GF-D8 (cell line): ENCODE measurements around the gene PLSCR4.
"Not testable (repeated sequence)": the region's sequence is repeated elsewhere in the genome, so short reads cannot be mapped to it uniquely, and the experiment has no call there.

ENCODE experiments used
- DNase-seq: peaks from one replicate; lab custom pipeline; 2025; lab: John Stamatoyannopoulos, UW

PLSCR4 gene, protein sequence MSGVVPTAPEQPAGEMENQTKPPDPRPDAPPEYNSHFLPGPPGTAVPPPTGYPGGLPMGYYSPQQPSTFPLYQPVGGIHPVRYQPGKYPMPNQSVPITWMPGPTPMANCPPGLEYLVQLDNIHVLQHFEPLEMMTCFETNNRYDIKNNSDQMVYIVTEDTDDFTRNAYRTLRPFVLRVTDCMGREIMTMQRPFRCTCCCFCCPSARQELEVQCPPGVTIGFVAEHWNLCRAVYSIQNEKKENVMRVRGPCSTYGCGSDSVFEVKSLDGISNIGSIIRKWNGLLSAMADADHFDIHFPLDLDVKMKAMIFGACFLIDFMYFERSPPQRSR

GRCh38 chr3:146250449-146251382 lies at the start of gene PLSCR4:
Gene PLSCR4 (minus strand): TSS chr3:146251105. CDS start chr3:146222071, 29,034 bp downstream.
- DNase-seq: no peak

DNA sequence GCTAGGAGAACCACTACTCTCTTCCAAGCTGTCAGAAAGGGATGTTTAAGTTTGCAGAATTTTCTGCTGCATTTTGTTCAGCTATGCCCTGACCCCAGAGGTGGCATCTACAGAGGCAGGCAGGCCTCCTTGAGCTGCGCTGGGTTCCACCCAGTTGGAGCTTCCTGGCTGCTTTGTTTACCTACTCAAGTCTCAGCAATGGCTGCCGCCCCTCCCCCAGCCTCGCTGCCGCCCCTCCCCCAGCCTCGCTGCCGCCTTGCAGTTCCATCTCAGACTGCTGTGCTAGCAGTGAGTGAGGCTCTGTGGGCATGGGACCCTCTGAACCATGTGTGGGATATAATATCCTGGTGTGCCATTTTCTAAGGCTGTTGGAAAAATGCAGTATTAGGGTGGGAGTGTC lies 42.5 kb upstream of the PLSCR4 start:
- DNase-seq: not testable (repeated sequence)

- no peak for DNase-seq
These were observed 33.0 kb upstream of the PLSCR4 start for GRCh38 chr3:146283781-146284445.

DNA sequence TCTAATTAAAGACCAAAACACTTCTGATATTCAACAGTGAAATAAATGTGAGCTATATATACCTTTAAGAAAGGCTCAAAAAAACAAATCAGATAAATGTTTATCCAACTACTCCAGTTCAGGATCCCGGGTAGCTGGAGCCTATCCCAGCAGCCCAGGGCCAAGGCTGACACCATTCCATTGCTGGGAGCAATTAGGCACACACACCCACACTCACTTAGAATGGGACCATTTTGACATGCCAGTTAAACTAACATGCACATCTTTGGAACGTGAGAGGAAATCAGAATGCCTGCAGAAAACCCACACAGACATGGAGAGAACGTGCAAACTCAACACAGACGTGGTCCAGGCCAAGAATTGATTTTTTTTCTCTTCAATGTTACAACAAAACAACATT lies 30.0 kb upstream of the PLSCR4 start:
- DNase-seq: no peak

- DNase-seq: no peak
These were observed 29.0 kb upstream of the PLSCR4 start for GRCh38 chr3:146279951-146280350.

GRCh38 chr3:146279013-146279412 lies 28.1 kb upstream of the PLSCR4 start:
- no peak for DNase-seq

- no peak for DNase-seq
These were observed 27.2 kb upstream of the PLSCR4 start for GRCh38 chr3:146277953-146278631.

DNA sequence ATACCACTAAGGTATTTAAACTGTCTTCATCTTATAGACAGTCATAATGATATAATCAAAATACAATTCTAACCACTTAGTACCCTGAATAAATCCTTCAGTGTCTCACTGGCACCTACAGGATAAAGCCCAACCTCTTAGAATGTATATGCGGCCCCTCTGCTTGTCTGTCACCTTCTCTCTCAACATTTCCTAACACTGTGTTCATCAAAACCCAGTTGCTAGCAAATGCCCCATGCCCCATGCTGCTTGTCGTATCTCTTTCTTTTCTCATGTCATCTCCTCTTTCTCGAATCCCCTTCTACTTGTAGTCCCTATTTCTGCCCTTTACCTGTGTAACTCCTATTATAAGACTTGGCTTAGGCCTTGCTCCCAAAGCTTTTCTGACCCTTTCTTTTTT lies 24.6 kb upstream of the PLSCR4 start:
- no peak for DNase-seq

- DNase-seq: no peak
These were observed 23.9 kb upstream of the PLSCR4 start for GRCh38 chr3:146274833-146275232.

GRCh38 chr3:146273721-146274407 lies 23.0 kb upstream of the PLSCR4 start:
- DNase-seq: no peak

- no peak for DNase-seq
These were observed 20.3 kb upstream of the PLSCR4 start for GRCh38 chr3:146271180-146271579.

GRCh38 chr3:146269271-146269670 lies 18.4 kb upstream of the PLSCR4 start:
- no peak for DNase-seq

DNA sequence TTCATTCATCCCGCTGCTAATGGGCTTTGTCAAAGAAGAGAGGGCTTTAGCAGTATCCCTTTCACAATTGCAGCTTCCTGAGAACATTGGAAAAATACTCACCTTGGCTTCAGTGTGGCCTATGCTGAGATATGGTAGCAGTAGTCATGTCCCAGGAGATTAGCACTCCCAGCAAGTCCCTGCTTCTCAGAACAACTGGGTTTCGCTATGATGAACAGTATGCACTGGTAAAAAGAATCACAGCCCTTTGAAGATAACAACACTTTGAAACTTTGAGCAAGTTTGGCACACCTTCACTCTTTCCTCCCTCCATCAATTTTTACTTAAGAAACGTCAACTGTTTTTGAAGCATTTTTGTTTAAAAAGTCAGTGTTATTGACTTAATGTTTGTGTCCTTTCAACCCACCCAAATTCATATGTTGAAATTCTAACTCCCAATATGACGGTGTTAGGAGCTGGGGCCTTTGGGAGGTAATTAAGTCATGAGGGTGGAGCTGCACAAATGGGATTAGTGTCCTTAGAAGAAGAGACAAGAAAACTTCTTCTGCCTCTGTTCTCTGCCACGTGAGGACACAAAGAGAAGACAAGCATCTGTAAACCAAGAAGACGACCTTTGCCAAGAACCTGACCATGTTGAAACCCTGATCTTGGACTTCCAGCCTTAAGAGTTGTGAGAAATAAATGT lies 17.8 kb upstream of the PLSCR4 start:
- no peak for DNase-seq

GRCh38 chr3:146265720-146266119 lies 14.8 kb upstream of the PLSCR4 start:
- DNase-seq: no peak

DNA sequence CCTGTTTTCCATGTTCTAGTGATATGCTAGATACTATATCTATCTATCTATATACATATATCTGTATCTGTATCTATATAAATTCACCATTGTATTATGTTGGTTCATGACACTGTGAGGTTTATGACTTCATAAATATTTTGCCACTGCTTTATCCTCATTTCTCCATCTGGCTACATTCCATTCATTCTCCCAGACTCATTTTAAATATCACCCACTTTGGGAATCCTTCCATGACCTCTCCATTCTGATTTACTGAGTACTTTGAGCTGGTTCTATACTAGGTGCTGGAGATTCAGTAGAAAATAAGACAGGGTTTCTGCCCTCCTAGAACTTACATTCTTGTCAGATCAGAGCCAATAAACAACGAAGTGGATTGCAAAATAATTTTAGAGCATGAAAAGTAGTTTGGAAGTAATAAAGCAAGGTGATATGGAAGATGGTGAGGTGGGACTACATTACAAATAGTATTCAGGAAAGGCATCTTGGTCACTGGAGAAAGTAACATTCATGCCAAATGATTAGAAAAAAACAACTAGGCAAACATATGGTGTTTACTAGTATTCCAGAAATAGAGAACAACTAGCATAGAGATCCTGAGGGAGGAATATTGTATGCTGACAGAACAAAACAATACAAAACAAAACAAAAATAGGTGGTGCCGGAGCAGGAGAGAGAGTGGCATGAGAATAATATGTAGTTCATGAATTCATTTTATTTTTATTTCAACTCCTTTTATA lies 11.6 kb upstream of the PLSCR4 start:
- no peak for DNase-seq

DNA sequence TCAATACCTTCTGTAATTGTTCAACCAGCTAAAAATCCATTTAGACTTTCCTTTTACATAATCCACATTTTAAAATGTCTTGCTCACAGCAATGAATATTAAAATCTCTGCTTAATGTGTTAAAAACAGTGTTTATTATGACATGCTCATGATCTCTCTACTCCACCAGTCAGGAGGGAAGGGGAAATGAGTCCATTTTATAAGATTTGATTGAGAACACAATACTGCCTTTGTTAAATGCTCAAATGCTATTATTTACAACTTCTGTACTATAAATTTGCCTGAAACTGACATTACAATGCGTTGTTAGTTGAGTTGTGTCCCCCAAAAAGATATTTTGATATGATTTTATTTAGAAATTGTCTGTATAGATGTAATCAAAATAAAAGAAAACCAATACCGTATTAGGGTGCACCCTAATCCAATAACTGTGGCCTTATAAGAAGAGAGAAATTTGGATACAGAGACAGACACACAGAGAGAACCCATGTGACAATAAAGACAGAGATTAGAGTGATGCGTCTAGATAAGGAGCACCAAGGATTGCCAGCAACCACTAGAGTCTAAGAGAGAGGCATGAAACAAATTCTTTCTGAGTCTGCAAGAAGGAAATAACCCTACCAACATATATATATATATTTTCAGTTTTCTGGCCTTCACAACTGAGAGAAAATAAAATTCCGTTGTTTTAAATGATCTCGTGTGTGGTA lies 9.1 kb upstream of the PLSCR4 start:
- no peak for DNase-seq

- DNase-seq: no peak
These were observed 6.1 kb upstream of the PLSCR4 start for GRCh38 chr3:146256851-146257486.

GRCh38 chr3:146252445-146252844 lies 1.5 kb upstream of the PLSCR4 start:
- not testable (repeated sequence) for DNase-seq

DNA sequence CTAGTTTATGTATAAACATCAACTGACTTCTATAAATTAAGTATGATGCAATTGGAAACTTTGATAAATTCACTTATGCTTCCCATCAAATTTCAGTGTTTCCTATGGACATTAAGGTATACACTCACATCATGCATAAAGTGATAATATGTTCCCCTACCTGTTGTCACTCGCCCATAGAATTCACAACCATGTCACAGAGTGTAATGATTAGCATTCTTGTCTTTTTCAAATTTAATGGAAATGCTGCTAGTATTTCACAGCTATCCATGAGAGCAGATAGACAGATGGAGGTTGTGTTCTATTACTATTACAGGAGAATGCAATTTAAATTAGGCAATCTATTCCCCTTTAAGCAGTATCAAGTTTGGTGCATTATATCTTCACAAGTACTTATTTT lies 984 bp downstream of the PLSCR4 start:
- no peak for DNase-seq
